ENCODE results near the gene NUBP2. TPM values are rescaled to one million over a fixed set of nuclear protein-coding genes. Genes with fewer than 3 reads are reported as not detected.
"Not testable (repeated sequence)": the region's sequence is repeated elsewhere in the genome, so short reads cannot be mapped to it uniquely, and the experiment has no call there.

NUBP2 gene
- total RNA-seq, 1 donor from 2014 or later, result 82.9 TPM

DNA sequence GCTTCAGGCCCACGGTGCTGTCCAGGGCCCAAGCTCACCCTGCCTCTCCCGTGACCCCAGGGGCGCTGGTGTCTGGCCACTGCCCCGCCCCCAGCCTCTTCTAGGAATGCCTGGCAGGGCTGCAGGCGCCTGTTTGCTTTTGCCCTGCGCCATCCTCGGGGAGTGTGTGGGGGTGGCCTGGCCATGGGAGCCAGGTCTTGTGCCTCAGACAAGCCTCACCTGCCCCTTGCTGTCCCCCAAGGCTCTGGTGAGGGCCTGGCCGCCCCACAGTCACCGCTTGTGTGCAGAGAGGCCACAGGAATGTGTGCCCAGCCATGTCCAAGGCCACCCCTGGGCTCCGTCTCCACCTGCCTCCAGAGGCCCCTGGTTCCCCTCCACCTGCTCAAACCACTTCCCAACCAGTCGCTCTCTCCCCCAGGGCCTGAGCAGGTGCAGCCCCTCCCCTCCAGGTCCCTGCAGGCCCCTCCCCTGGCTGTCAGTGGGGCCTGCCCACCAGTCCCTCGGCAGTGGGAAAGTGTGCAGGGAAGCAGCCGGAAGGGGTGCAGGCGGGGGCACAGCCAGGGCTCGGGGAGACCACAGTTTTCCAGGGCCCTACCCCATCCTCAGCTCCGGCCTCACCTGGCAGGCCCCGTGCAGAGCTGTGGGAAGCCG, 11.6 kb downstream of the NUBP2 start:
- Histone ChIP-seq H3K27me3 (ENCODE audit: control insufficient read depth, insufficient read depth, low read length) (no peaks in the 10 kb centered on the region), H3K4me3 (ENCODE audit: low read depth, low read length) (no peak overlapping the region), H3K36me3 (ENCODE audit: control insufficient read depth, insufficient read depth, low read length) (peaks cover 2% of the 10 kb centered on the region)
- TF ChIP-seq, protein P1, sequence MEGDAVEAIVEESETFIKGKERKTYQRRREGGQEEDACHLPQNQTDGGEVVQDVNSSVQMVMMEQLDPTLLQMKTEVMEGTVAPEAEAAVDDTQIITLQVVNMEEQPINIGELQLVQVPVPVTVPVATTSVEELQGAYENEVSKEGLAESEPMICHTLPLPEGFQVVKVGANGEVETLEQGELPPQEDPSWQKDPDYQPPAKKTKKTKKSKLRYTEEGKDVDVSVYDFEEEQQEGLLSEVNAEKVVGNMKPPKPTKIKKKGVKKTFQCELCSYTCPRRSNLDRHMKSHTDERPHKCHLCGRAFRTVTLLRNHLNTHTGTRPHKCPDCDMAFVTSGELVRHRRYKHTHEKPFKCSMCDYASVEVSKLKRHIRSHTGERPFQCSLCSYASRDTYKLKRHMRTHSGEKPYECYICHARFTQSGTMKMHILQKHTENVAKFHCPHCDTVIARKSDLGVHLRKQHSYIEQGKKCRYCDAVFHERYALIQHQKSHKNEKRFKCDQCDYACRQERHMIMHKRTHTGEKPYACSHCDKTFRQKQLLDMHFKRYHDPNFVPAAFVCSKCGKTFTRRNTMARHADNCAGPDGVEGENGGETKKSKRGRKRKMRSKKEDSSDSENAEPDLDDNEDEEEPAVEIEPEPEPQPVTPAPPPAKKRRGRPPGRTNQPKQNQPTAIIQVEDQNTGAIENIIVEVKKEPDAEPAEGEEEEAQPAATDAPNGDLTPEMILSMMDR (IDR thresholded peaks at IDR 0.05; ENCODE audit: insufficient read depth, low read length, severe bottlenecking), result no peak
- DNase-seq (ENCODE audit: low read depth) (no peak), FAIRE-seq (no peak)

DNA sequence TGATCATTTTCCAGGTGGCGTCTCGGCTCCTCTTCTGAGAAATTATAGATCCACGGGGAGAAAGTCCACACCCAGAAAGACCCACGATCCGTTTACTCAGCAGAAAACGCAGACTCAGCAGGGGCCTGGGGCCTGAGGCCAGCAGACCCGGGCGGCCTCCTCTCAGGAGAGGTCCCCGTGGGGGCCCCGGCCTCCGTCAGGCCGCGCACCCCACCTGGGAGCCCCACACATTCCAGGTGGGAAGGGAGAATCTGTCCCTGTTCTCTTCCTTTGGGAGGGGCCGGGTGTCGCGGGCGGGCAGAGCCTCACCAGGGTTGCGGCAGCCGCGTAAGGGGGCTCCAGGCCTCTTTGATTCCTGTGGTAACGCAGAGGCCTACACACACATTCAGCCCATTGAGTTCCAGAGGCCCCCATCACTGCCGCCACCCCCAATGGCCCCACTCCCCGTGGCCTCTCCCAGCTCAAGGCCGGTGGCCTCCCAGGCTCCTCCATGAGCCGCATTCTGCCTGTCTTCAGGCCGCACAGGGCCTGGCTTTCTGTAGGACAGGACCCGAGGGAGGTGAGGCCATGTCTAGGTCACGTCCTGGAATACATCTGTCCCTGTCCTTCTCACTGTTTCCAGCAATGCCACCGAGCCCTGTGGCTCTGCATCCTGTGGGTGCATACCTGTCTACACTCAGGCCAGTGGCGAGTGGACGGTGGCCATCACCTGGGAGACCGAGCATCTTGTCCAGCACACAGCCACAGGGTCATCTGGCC, 12.3 kb downstream of the NUBP2 start:
- Histone ChIP-seq H3K4me3 (ENCODE audit: low read depth, low read length) (no peak overlapping the region), H3K27me3 (ENCODE audit: control insufficient read depth, insufficient read depth, low read length) (no peaks in the 10 kb centered on the region), H3K36me3 (ENCODE audit: control insufficient read depth, insufficient read depth, low read length) (peaks cover 1% of the 10 kb centered on the region)
- FAIRE-seq, result no peak
- TF ChIP-seq, protein P1 (IDR thresholded peaks at IDR 0.05; ENCODE audit: insufficient read depth, low read length, severe bottlenecking), result no peak
- DNase-seq (ENCODE audit: low read depth), result no peak

DNA sequence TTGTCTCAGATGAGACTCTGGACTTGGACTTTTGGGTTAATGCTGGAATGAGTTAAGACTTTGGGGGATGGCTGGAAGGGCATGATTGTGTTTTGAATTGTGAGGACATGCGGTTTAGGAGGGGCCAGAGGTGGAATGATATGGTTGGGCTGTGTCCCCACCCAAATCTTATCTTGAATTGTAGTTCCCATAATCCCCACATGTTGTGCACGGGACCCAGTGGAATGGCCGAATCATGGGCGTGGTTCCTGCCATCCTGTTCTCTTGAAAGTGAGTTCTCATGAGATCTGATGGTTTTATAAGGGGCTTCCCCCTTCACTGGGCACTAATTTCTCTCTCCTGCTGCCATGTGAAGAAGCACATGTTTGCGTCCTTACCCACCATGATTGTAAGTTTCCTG, 16.5 kb downstream of the NUBP2 start:
- not testable (repeated sequence) for DNase-seq (ENCODE audit: low read depth); FAIRE-seq; H3K36me3 ChIP-seq (ENCODE audit: control insufficient read depth, insufficient read depth, low read length); H3K4me3 ChIP-seq (ENCODE audit: low read depth, low read length); H3K27me3 ChIP-seq (ENCODE audit: control insufficient read depth, insufficient read depth, low read length)

DNA sequence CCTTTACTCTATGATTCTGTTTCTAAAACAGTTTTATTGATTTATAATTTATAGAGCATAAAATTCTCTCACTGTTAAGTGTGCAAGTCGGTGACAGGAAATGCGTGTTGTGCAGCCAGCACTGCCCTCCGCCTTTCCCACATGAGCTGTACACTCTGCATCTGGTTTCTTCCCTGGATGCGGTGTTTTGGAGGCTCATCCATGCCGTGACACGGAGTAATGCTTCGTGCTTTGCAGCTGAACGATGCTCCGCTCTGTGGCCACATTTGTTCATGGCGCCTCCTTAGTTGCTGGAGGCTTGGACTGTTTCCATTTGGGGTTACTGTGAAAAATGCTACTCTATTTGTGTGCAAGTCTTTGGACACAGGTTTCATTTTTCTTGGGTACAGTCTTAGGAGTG, 17.9 kb downstream of the NUBP2 start:
- Histone ChIP-seq H3K36me3 (ENCODE audit: control insufficient read depth, insufficient read depth, low read length) (no peaks in the 10 kb centered on the region), H3K4me3 (ENCODE audit: low read depth, low read length) (no peak overlapping the region), H3K27me3 (ENCODE audit: control insufficient read depth, insufficient read depth, low read length) (no peaks in the 10 kb centered on the region)
- TF ChIP-seq, protein P1 (IDR thresholded peaks at IDR 0.05; ENCODE audit: insufficient read depth, low read length, severe bottlenecking), result no peak
- DNase-seq (ENCODE audit: low read depth) (no peak), FAIRE-seq (no peak)

DNA sequence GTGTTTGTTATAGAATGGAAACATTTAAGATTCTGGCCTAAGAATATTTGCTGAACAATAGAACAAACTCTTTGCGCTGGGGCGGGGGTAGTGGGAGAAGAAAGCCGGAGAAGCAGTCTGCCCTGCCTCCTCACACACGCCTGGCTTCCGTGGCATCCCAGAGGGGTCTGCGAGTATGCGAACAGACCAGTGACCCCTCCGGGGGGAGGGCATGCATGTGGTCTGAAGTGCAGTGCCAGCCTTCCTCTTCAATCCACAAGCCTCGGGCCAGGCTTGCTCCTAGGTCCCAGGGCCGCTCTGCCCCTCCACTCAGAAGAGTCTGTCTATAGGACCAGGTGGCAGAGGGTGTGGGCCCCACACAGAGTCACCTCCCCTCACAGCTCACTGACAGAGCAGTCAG, 24.9 kb downstream of the NUBP2 start:
- no peak overlapping the region for H3K4me3 ChIP-seq (ENCODE audit: low read depth, low read length)
- H3K27me3 ChIP-seq (ENCODE audit: control insufficient read depth, insufficient read depth, low read length), result no peaks in the 10 kb centered on the region
- DNase-seq (ENCODE audit: low read depth) (no peak), FAIRE-seq (no peak)
- peaks cover 10% of the 10 kb centered on the region for H3K36me3 ChIP-seq (ENCODE audit: control insufficient read depth, insufficient read depth, low read length)
- TF ChIP-seq, protein P1 (IDR thresholded peaks at IDR 0.05; ENCODE audit: insufficient read depth, low read length, severe bottlenecking), result no peak

DNA sequence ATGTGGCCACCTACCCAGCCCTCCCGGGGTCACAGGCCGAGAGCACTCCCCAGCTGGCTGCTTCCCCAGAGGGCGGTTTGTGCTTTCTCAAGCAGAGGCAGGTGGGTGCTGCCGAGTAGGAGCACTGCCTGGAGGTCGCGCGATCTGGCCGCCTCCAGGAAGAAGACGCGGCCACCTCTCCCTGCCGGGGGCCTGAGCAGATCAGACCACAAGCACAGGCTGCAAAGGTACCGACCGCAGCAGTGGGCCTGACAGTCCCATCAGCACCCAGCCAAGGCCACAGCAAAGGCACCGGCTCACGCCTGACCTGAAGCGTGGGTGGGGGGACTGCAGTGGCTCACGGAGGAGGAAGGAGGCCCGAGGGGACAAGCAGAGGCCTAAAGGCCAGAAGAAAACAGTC, 25.9 kb downstream of the NUBP2 start:
- Histone ChIP-seq H3K4me3 (ENCODE audit: low read depth, low read length) (no peak overlapping the region), H3K27me3 (ENCODE audit: control insufficient read depth, insufficient read depth, low read length) (no peaks in the 10 kb centered on the region), H3K36me3 (ENCODE audit: control insufficient read depth, insufficient read depth, low read length) (peaks cover 10% of the 10 kb centered on the region)
- TF ChIP-seq, protein P1 (IDR thresholded peaks at IDR 0.05; ENCODE audit: insufficient read depth, low read length, severe bottlenecking), result no peak
- DNase-seq (ENCODE audit: low read depth) (no peak), FAIRE-seq (no peak)

All from bronchial epithelial cell (primary cell).